Medulla oblongata (tissue), 1 donor: Measurements from ENCODE around the gene SERTAD1.
"Not testable (repeated sequence)": the region's sequence is repeated elsewhere in the genome, so short reads cannot be mapped to it uniquely, and the experiment has no call there.

Experiments
- DNase-seq: peaks from one replicate; pipeline ENCODE4 v3.0.0-alpha.2; 2015; ENCODE audit errors: extremely low spot score

Gene SERTAD1

GRCh38 chr19:40425450-40426287, at the start of gene SERTAD1:
TSS of gene SERTAD1 (minus strand) at chr19:40425992. CDS start at chr19:40423546, 2,446 bp downstream.
- DNase-seq = peak; percentile 100

- no peak for DNase-seq
Measured at GRCh38 chr19:40474737-40475136, 48.9 kb upstream of the SERTAD1 start.

GRCh38 chr19:40472516-40472915, 46.7 kb upstream of the SERTAD1 start:
- DNase-seq = no peak

- DNase-seq = no peak
Measured at GRCh38 chr19:40471111-40471510, 45.3 kb upstream of the SERTAD1 start.

GRCh38 chr19:40469011-40469410, 43.2 kb upstream of the SERTAD1 start:
- DNase-seq = no peak

GRCh38 chr19:40466985-40467734, 41.4 kb upstream of the SERTAD1 start, which contains the start of gene SPTBN4:
TSS of gene SPTBN4 (plus strand) at chr19:40467001. CDS start at chr19:40472622, 5,621 bp downstream.
- no peak for DNase-seq

GRCh38 chr19:40466219-40466984, 40.6 kb upstream of the SERTAD1 start:
- no peak for DNase-seq

- peak; percentile 100 for DNase-seq
Measured at GRCh38 chr19:40465557-40466218, 39.9 kb upstream of the SERTAD1 start, which contains the start of gene BLVRB. TSS of gene BLVRB (minus strand) at chr19:40465745. CDS start at chr19:40465688, 57 bp downstream.

- DNase-seq = peak; percentile 22
Measured at GRCh38 chr19:40465025-40465556, 39.3 kb upstream of the SERTAD1 start.

- peak; percentile 87 for DNase-seq
Measured at GRCh38 chr19:40464059-40465024, 38.5 kb upstream of the SERTAD1 start.

- not testable (repeated sequence) for DNase-seq
Measured at GRCh38 chr19:40463587-40464037, 37.8 kb upstream of the SERTAD1 start.

- peak; percentile 32 for DNase-seq
Measured at GRCh38 chr19:40461669-40462221, 36.0 kb upstream of the SERTAD1 start.

GRCh38 chr19:40460185-40460584, 34.4 kb upstream of the SERTAD1 start:
- no peak for DNase-seq

- no peak for DNase-seq
Measured at GRCh38 chr19:40458597-40458974, 32.8 kb upstream of the SERTAD1 start.

GRCh38 chr19:40457953-40458596, 32.3 kb upstream of the SERTAD1 start:
- no peak for DNase-seq

GRCh38 chr19:40457048-40457447, 31.3 kb upstream of the SERTAD1 start:
- no peak for DNase-seq

- not testable (repeated sequence) for DNase-seq
Measured at GRCh38 chr19:40453943-40454342, 28.2 kb upstream of the SERTAD1 start.

GRCh38 chr19:40453151-40453735, 27.5 kb upstream of the SERTAD1 start:
- no peak for DNase-seq

GRCh38 chr19:40452016-40452415, 26.2 kb upstream of the SERTAD1 start:
- no peak for DNase-seq
